ENCODE data around the gene WDR45. TPM values are rescaled to one million over a fixed set of nuclear protein-coding genes. Genes with fewer than 3 reads are reported as not detected.

The WDR45 gene
- total RNA-seq, 1 donor from 2014 or later = 55.0 TPM

GRCh38 chrX:49064735-49065134 is 15.0 kb downstream of the WDR45 start:
- no peak overlapping the region for H3K4me3 Mint-ChIP-seq (ENCODE audit: low read depth)
- H3K27ac Mint-ChIP-seq = no peak overlapping the region
- TF ChIP-seq CTCF (IDR thresholded peaks at IDR 0.05; ENCODE audit: unreplicated experiment) = no peak
- no peaks in the 10 kb centered on the region for H3K4me1 Mint-ChIP-seq (ENCODE audit: low read depth)
- H3K27me3 Mint-ChIP-seq = no peaks in the 10 kb centered on the region
- peaks cover 6% of the 10 kb centered on the region for H3K36me3 Mint-ChIP-seq (ENCODE audit: insufficient read depth)
- H3K9me3 Mint-ChIP-seq (ENCODE audit: low read depth) = no peaks in the 10 kb centered on the region
- no peak for DNase-seq (ENCODE audit: low spot score, unreplicated experiment)

GRCh38 chrX:49064303-49064702 is 15.4 kb downstream of the WDR45 start:
- Mint-ChIP-seq H3K27me3 (no peaks in the 10 kb centered on the region), H3K4me1 (ENCODE audit: low read depth) (peaks cover 2% of the 10 kb centered on the region), H3K4me3 (ENCODE audit: low read depth) (no peak overlapping the region), H3K27ac (no peak overlapping the region), H3K36me3 (ENCODE audit: insufficient read depth) (peaks cover 6% of the 10 kb centered on the region), H3K9me3 (ENCODE audit: low read depth) (no peaks in the 10 kb centered on the region)
- no peak for TF ChIP-seq CTCF (IDR thresholded peaks at IDR 0.05; ENCODE audit: unreplicated experiment)
- no peak for DNase-seq (ENCODE audit: low spot score, unreplicated experiment)

- no peak overlapping the region for H3K27ac Mint-ChIP-seq
- H3K4me3 Mint-ChIP-seq (ENCODE audit: low read depth) = no peak overlapping the region
- H3K4me1 Mint-ChIP-seq (ENCODE audit: low read depth) = peaks cover 3% of the 10 kb centered on the region
- H3K36me3 Mint-ChIP-seq (ENCODE audit: insufficient read depth) = peaks cover 6% of the 10 kb centered on the region
- no peaks in the 10 kb centered on the region for H3K9me3 Mint-ChIP-seq (ENCODE audit: low read depth)
- DNase-seq (ENCODE audit: low spot score, unreplicated experiment) = no peak
- no peaks in the 10 kb centered on the region for H3K27me3 Mint-ChIP-seq
- TF ChIP-seq CTCF (IDR thresholded peaks at IDR 0.05; ENCODE audit: unreplicated experiment) = no peak
These were observed 16.0 kb downstream of the WDR45 start for GRCh38 chrX:49063715-49064114.

GRCh38 chrX:49061916-49062315 is 17.8 kb downstream of the WDR45 start:
- H3K4me3 Mint-ChIP-seq (ENCODE audit: low read depth) = no peak overlapping the region
- H3K27me3 Mint-ChIP-seq = no peaks in the 10 kb centered on the region
- no peaks in the 10 kb centered on the region for H3K9me3 Mint-ChIP-seq (ENCODE audit: low read depth)
- no peak for DNase-seq (ENCODE audit: low spot score, unreplicated experiment)
- TF ChIP-seq CTCF (IDR thresholded peaks at IDR 0.05; ENCODE audit: unreplicated experiment) = no peak
- peaks cover 8% of the 10 kb centered on the region for H3K36me3 Mint-ChIP-seq (ENCODE audit: insufficient read depth)
- H3K27ac Mint-ChIP-seq = no peak overlapping the region
- peaks cover 3% of the 10 kb centered on the region for H3K4me1 Mint-ChIP-seq (ENCODE audit: low read depth)

GRCh38 chrX:49061490-49061889 is 18.2 kb downstream of the WDR45 start:
- Mint-ChIP-seq H3K27me3 (no peaks in the 10 kb centered on the region), H3K9me3 (ENCODE audit: low read depth) (no peaks in the 10 kb centered on the region), H3K4me3 (ENCODE audit: low read depth) (no peak overlapping the region), H3K36me3 (ENCODE audit: insufficient read depth) (peaks cover 8% of the 10 kb centered on the region), H3K27ac (no peak overlapping the region), H3K4me1 (ENCODE audit: low read depth) (peaks cover 3% of the 10 kb centered on the region)
- DNase-seq (ENCODE audit: low spot score, unreplicated experiment) = no peak
- no peak for TF ChIP-seq CTCF (IDR thresholded peaks at IDR 0.05; ENCODE audit: unreplicated experiment)
